GM23248 (cell line): Measurements from ENCODE around the gene CABP4.

Experiments
- EZH2 ChIP-seq: fragments of 200-600 bp; sonication (generic); IDR thresholded peaks from 2 replicates; pipeline ENCODE4 v1.6.1; 2018; ENCODE audit warnings: antibody characterized with exemption, mild to moderate bottlenecking; ENCODE audit not compliant: insufficient read depth, poor library complexity, severe bottlenecking
- EZH2phosphoT487 ChIP-seq: fragments of 200-600 bp; sonication (generic); IDR thresholded peaks from 2 replicates; pipeline ENCODE4 v1.6.1; 2018; ENCODE audit warnings: antibody characterized with exemption, moderate library complexity, mild to moderate bottlenecking, low read depth; ENCODE audit not compliant: insufficient read depth

- TF ChIP-seq EZH2: no peak
- no peak for TF ChIP-seq EZH2phosphoT487
Measured at GRCh38 chr11:67498544-67498972, 43.4 kb downstream of the CABP4 start.
